Measurements from ENCODE around the gene C3orf18. TPM values are rescaled to one million over a fixed set of nuclear protein-coding genes. Genes with fewer than 3 reads are reported as not detected.

C3orf18 gene
- polyA plus RNA-seq, 1 donor from 2014 or later = 39.9 TPM

DNA sequence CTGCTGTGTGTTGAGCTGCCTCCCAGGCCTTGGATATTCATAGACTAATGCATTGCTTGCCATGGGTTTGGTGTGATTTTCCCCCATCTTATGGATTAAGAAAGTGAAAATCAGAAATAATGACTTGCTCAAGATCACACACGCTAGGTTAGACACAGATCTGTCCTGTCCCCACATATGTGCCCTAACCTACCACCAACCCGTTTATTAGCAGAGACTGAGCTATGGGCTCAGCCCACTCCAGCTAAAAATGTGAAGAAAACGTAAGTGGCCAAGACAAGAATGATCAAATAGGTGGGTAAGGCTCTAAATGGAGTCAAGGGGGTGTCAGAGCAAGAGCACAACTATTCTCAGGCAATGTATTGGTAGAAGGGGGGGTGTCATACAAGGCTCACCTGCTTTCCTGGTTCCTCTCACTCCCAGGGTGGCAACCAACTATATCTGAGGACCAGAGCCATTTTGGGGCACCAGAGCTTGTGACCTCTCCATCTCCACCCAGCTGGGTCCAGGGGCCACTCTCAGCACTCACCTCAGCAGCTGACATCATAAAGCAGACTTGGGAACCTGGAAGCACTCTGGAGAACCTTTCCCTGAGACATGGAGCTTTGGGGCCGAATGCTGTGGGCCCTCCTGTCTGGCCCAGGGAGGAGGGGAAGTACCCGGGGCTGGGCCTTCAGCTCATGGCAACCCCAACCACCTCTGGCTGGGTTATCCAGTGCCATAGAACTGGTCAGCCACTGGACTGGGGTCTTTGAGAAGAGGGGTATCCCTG lies 3.1 kb upstream of the C3orf18 start:
- no peaks in the 10 kb centered on the region for H4K20me1 ChIP-seq (ENCODE audit: insufficient read depth)
- no peaks in the 10 kb centered on the region for H3K79me2 ChIP-seq (replicated peaks; ENCODE audit: insufficient read depth, low read length)
- H3K9ac ChIP-seq (ENCODE audit: low read length) = no peak overlapping the region
- no peak overlapping the region for H2AFZ ChIP-seq (ENCODE audit: low read depth, low read length)
- no peaks in the 10 kb centered on the region for H3F3A ChIP-seq (ENCODE audit: insufficient read depth, low read length, poor library complexity, severe bottlenecking)
- H3K27me3 ChIP-seq (ENCODE audit: insufficient read depth, low read depth, low read length) = no peaks in the 10 kb centered on the region
- no peaks in the 10 kb centered on the region for H3K36me3 ChIP-seq (ENCODE audit: insufficient read depth, low read length)
- no peak overlapping the region for H3K4me2 ChIP-seq (ENCODE audit: low read length)
- no peaks in the 10 kb centered on the region for H3K9me2 ChIP-seq (ENCODE audit: insufficient read depth, low read length)
- H3K9me3 ChIP-seq (ENCODE audit: low read length) = no peaks in the 10 kb centered on the region
- H3K27ac ChIP-seq (ENCODE audit: low read length) = no peak overlapping the region
- TF ChIP-seq EZH2 (IDR thresholded peaks at IDR 0.05; ENCODE audit: borderline replicate concordance, insufficient read depth, low read length, poor library complexity, severe bottlenecking) = no peak
- no peak for TF ChIP-seq POLR2AphosphoS5 (IDR thresholded peaks at IDR 0.05)
- no peak for TF ChIP-seq SMC3 (conservative IDR thresholded peaks at IDR 0.05; ENCODE audit: poor library complexity)
- H3K4me3 ChIP-seq (ENCODE audit: low read length) = peak overlapping the region; percentile 93

DNA sequence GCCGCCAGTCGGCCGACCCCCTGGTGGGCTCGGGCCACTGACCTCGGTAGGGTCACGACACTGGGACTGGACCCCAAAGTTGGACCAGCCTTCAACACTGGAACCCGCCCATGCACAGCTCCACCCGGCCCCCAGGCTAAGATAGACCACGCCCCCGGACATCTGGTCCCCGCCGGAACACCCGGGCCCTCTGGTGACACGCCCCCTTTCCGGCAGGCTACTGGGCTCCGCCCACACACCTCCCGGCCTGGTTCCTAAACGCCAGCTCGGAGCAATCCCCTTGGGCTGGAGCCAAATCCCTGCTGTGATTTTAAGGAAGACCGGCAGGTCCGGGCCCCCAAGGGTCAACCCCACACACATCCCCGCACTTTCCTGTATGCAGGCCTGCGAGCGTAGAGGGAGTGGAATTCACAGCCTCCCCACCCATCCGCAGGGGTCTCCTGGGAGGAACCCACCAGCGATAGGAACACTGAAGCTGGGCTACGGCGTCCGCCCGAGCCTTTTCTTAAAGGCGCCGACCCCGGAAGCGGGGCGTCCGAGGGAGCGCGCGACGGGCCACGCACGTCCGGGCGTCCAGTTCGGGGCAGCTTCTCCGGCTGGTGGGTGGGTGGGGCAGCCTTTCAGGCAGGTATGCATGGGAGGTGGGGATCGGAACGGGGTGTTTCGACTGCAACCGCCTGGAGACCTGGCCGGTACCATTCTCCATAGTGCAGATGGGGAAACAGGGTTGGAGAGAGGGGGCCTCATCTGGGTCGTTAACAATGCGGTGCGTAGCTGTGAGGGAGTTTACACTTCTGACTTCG lies 1.6 kb upstream of the C3orf18 start, which contains the start of gene HEMK1:
Gene HEMK1, plus strand, starts transcription at position 576 of the 803 bp plus-strand sequence. CDS start 1,583 bp downstream, outside the sequence.
- Histone ChIP-seq H3K27ac (ENCODE audit: low read length) (peak within 1 kb of the TSS; percentile 81), H3K79me2 (replicated peaks; ENCODE audit: insufficient read depth, low read length) (no peaks in the 10 kb centered on the region), H3K4me3 (ENCODE audit: low read length) (peak within 1 kb of the TSS; percentile 93), H3F3A (ENCODE audit: insufficient read depth, low read length, poor library complexity, severe bottlenecking) (no peaks in the 10 kb centered on the region), H2AFZ (ENCODE audit: low read depth, low read length) (peak within 1 kb of the TSS; percentile 99), H4K20me1 (ENCODE audit: insufficient read depth) (no peaks in the 10 kb centered on the region), H3K27me3 (ENCODE audit: insufficient read depth, low read depth, low read length) (no peaks in the 10 kb centered on the region), H3K36me3 (ENCODE audit: insufficient read depth, low read length) (no peaks in the 10 kb centered on the region), H3K9ac (ENCODE audit: low read length) (peak within 1 kb of the TSS; percentile 87), H3K9me2 (ENCODE audit: insufficient read depth, low read length) (no peaks in the 10 kb centered on the region), H3K9me3 (ENCODE audit: low read length) (no peaks in the 10 kb centered on the region), H3K4me2 (ENCODE audit: low read length) (peak within 1 kb of the TSS; percentile 81)
- peak; percentile 96 for TF ChIP-seq POLR2AphosphoS5 (IDR thresholded peaks at IDR 0.05)
- TF ChIP-seq EZH2 (IDR thresholded peaks at IDR 0.05; ENCODE audit: borderline replicate concordance, insufficient read depth, low read length, poor library complexity, severe bottlenecking) = no peak
- TF ChIP-seq, protein P1, sequence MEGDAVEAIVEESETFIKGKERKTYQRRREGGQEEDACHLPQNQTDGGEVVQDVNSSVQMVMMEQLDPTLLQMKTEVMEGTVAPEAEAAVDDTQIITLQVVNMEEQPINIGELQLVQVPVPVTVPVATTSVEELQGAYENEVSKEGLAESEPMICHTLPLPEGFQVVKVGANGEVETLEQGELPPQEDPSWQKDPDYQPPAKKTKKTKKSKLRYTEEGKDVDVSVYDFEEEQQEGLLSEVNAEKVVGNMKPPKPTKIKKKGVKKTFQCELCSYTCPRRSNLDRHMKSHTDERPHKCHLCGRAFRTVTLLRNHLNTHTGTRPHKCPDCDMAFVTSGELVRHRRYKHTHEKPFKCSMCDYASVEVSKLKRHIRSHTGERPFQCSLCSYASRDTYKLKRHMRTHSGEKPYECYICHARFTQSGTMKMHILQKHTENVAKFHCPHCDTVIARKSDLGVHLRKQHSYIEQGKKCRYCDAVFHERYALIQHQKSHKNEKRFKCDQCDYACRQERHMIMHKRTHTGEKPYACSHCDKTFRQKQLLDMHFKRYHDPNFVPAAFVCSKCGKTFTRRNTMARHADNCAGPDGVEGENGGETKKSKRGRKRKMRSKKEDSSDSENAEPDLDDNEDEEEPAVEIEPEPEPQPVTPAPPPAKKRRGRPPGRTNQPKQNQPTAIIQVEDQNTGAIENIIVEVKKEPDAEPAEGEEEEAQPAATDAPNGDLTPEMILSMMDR (IDR thresholded peaks at IDR 0.05; ENCODE audit: poor library complexity, severe bottlenecking) = peak; percentile 12
- peak; percentile 22 for TF ChIP-seq RAD21 (conservative IDR thresholded peaks at IDR 0.05)
- TF ChIP-seq TAF1 (IDR thresholded peaks at IDR 0.05; ENCODE audit: low read depth) = peak; percentile 72
- peak; percentile 83 for TF ChIP-seq MXI1 (conservative IDR thresholded peaks at IDR 0.05; ENCODE audit: poor library complexity, severe bottlenecking)
- peak; percentile 45 for TF ChIP-seq SMC3 (conservative IDR thresholded peaks at IDR 0.05; ENCODE audit: poor library complexity)
- TF ChIP-seq, protein P2, sequence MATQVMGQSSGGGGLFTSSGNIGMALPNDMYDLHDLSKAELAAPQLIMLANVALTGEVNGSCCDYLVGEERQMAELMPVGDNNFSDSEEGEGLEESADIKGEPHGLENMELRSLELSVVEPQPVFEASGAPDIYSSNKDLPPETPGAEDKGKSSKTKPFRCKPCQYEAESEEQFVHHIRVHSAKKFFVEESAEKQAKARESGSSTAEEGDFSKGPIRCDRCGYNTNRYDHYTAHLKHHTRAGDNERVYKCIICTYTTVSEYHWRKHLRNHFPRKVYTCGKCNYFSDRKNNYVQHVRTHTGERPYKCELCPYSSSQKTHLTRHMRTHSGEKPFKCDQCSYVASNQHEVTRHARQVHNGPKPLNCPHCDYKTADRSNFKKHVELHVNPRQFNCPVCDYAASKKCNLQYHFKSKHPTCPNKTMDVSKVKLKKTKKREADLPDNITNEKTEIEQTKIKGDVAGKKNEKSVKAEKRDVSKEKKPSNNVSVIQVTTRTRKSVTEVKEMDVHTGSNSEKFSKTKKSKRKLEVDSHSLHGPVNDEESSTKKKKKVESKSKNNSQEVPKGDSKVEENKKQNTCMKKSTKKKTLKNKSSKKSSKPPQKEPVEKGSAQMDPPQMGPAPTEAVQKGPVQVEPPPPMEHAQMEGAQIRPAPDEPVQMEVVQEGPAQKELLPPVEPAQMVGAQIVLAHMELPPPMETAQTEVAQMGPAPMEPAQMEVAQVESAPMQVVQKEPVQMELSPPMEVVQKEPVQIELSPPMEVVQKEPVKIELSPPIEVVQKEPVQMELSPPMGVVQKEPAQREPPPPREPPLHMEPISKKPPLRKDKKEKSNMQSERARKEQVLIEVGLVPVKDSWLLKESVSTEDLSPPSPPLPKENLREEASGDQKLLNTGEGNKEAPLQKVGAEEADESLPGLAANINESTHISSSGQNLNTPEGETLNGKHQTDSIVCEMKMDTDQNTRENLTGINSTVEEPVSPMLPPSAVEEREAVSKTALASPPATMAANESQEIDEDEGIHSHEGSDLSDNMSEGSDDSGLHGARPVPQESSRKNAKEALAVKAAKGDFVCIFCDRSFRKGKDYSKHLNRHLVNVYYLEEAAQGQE (IDR thresholded peaks at IDR 0.05; ENCODE audit: borderline replicate concordance) = peak; percentile 72
- peak; percentile 74 for TF ChIP-seq EP300 (conservative IDR thresholded peaks at IDR 0.05; ENCODE audit: poor library complexity, severe bottlenecking)

Data from neural cell (in vitro differentiated cells).